HEK293 (cell line): Measurements from ENCODE around the gene TRAPPC2L.

Experiments used
- GLI4 ChIP-seq: fragments of 450-650 bp; formaldehyde crosslinking; IDR thresholded peaks from 2 replicates; pipeline ENCODE4 v1.5.1; 2016; ENCODE audit warnings: missing biosample characterization, missing genetic modification characterization
- HOXA7 ChIP-seq: sonication (generic); formaldehyde crosslinking; IDR thresholded peaks from 2 replicates; pipeline ENCODE4 v1.8.1; 2022; ENCODE audit warnings: missing genetic modification reagents, borderline replicate concordance
- IKZF3 ChIP-seq: fragments of 450-650 bp; IDR thresholded peaks from 2 replicates; pipeline ENCODE4 v1.5.0; 2018; ENCODE audit warnings: missing biosample characterization, mild to moderate bottlenecking, missing genetic modification characterization, moderate library complexity
- KLF16 ChIP-seq: fragments of 450-650 bp; formaldehyde crosslinking; IDR thresholded peaks from 2 replicates; pipeline ENCODE4 v1.5.1; 2017; ENCODE audit warnings: missing biosample characterization, missing genetic modification characterization
- KLF17 ChIP-seq: fragments of 450-650 bp; formaldehyde crosslinking; IDR thresholded peaks from 2 replicates; pipeline ENCODE4 v1.5.1; 2016; ENCODE audit warnings: missing biosample characterization, missing genetic modification characterization
- RBAK ChIP-seq: fragments of 450-650 bp; formaldehyde crosslinking; IDR thresholded peaks from 2 replicates; pipeline ENCODE4 v1.5.1; 2016; ENCODE audit warnings: missing biosample characterization, missing genetic modification characterization
- REST ChIP-seq: fragments of 450-650 bp; formaldehyde crosslinking; IDR thresholded peaks from 2 replicates; pipeline ENCODE4 v1.5.1; 2016; ENCODE audit warnings: missing biosample characterization, missing genetic modification characterization
- ZBTB8A ChIP-seq: fragments of 450-650 bp; formaldehyde crosslinking; IDR thresholded peaks from 2 replicates; pipeline ENCODE4 v1.5.1; 2016; ENCODE audit warnings: missing biosample characterization, missing genetic modification characterization
- ZNF561 ChIP-seq: fragments of 450-650 bp; IDR thresholded peaks from 2 replicates; pipeline ENCODE4 v1.5.1; 2018; ENCODE audit warnings: missing biosample characterization, missing genetic modification characterization, borderline replicate concordance
- TF ChIP-seq, protein P1 (sequence below): fragments of 450-650 bp; formaldehyde crosslinking; IDR thresholded peaks from 2 replicates; pipeline ENCODE4 v1.5.1; 2016; ENCODE audit warnings: missing biosample characterization, missing genetic modification characterization
- TF ChIP-seq, protein P2 (sequence below): fragments of 450-650 bp; formaldehyde crosslinking; IDR thresholded peaks from 2 replicates; pipeline ENCODE4 v1.5.1; 2016; ENCODE audit warnings: missing biosample characterization, missing genetic modification characterization

- no peak for TF ChIP-seq GLI4
- no peak for TF ChIP-seq REST (tag by site-specific recombination)
- no peak for TF ChIP-seq KLF16 (tag by site-specific recombination)
- TF ChIP-seq KLF17 (tag by site-specific recombination), result no peak
- TF ChIP-seq, protein P1, sequence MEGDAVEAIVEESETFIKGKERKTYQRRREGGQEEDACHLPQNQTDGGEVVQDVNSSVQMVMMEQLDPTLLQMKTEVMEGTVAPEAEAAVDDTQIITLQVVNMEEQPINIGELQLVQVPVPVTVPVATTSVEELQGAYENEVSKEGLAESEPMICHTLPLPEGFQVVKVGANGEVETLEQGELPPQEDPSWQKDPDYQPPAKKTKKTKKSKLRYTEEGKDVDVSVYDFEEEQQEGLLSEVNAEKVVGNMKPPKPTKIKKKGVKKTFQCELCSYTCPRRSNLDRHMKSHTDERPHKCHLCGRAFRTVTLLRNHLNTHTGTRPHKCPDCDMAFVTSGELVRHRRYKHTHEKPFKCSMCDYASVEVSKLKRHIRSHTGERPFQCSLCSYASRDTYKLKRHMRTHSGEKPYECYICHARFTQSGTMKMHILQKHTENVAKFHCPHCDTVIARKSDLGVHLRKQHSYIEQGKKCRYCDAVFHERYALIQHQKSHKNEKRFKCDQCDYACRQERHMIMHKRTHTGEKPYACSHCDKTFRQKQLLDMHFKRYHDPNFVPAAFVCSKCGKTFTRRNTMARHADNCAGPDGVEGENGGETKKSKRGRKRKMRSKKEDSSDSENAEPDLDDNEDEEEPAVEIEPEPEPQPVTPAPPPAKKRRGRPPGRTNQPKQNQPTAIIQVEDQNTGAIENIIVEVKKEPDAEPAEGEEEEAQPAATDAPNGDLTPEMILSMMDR (tag by site-specific recombination), result no peak
- TF ChIP-seq, protein P2, sequence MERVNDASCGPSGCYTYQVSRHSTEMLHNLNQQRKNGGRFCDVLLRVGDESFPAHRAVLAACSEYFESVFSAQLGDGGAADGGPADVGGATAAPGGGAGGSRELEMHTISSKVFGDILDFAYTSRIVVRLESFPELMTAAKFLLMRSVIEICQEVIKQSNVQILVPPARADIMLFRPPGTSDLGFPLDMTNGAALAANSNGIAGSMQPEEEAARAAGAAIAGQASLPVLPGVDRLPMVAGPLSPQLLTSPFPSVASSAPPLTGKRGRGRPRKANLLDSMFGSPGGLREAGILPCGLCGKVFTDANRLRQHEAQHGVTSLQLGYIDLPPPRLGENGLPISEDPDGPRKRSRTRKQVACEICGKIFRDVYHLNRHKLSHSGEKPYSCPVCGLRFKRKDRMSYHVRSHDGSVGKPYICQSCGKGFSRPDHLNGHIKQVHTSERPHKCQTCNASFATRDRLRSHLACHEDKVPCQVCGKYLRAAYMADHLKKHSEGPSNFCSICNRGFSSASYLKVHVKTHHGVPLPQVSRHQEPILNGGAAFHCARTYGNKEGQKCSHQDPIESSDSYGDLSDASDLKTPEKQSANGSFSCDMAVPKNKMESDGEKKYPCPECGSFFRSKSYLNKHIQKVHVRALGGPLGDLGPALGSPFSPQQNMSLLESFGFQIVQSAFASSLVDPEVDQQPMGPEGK, result no peak
- TF ChIP-seq ZNF561, result no peak
- TF ChIP-seq ZBTB8A (tag by site-specific recombination), result no peak
- TF ChIP-seq HOXA7 (CRISPR knock-in tag), result no peak
- no peak for TF ChIP-seq RBAK (tag by site-specific recombination)
- TF ChIP-seq IKZF3, result no peak
Observed at GRCh38 chr16:88881007-88881615, 24.2 kb downstream of the TRAPPC2L start.
